ENCODE measurements around the gene MORC4.
A peak's percentile ranks its signal among the peaks of the same experiment; 100 is the strongest.

Gene MORC4

GRCh38 chrX:106903856-106904528, 96.0 kb downstream of the MORC4 start:
- no peak for DNase-seq

- no peak for DNase-seq
These were observed 96.7 kb downstream of the MORC4 start, which contains the start of gene RIPPLY1 for GRCh38 chrX:106903291-106903824. Gene RIPPLY1, minus strand, starts transcription at chrX:106903341. Its CDS starts 54 bp downstream, at chrX:106903287.

GRCh38 chrX:106902684-106903083, 97.3 kb downstream of the MORC4 start:
- DNase-seq, result no peak

GRCh38 chrX:106901781-106902219, 98.2 kb downstream of the MORC4 start:
- no peak for DNase-seq

GRCh38 chrX:106901341-106901740, 98.7 kb downstream of the MORC4 start:
- no peak for DNase-seq

- DNase-seq, result no peak
These were observed 100.2 kb downstream of the MORC4 start for GRCh38 chrX:106899841-106900240.

GRCh38 chrX:106899276-106899675, 100.7 kb downstream of the MORC4 start:
- no peak for DNase-seq

GRCh38 chrX:106898462-106898861, 101.5 kb downstream of the MORC4 start:
- no peak for DNase-seq

- no peak for DNase-seq
These were observed 102.8 kb downstream of the MORC4 start for GRCh38 chrX:106897259-106897658.

- no peak for DNase-seq
These were observed 105.0 kb downstream of the MORC4 start for GRCh38 chrX:106894978-106895452.

GRCh38 chrX:106894392-106894909, 105.6 kb downstream of the MORC4 start:
- peak; percentile 35 for DNase-seq

GRCh38 chrX:106891762-106892460, 108.1 kb downstream of the MORC4 start:
- no peak for DNase-seq

All from activated naive CD4-positive, alpha-beta T cell treated with Interleukin-2 at 50 U/mL for 16 hours (primary cell).